ENCODE results near the gene LRRC26.
A peak's percentile ranks its signal among the peaks of the same experiment; 100 is the strongest.
"Not testable (repeated sequence)": the region's sequence is repeated elsewhere in the genome, so short reads cannot be mapped to it uniquely, and the experiment has no call there.

The LRRC26 gene

DNA sequence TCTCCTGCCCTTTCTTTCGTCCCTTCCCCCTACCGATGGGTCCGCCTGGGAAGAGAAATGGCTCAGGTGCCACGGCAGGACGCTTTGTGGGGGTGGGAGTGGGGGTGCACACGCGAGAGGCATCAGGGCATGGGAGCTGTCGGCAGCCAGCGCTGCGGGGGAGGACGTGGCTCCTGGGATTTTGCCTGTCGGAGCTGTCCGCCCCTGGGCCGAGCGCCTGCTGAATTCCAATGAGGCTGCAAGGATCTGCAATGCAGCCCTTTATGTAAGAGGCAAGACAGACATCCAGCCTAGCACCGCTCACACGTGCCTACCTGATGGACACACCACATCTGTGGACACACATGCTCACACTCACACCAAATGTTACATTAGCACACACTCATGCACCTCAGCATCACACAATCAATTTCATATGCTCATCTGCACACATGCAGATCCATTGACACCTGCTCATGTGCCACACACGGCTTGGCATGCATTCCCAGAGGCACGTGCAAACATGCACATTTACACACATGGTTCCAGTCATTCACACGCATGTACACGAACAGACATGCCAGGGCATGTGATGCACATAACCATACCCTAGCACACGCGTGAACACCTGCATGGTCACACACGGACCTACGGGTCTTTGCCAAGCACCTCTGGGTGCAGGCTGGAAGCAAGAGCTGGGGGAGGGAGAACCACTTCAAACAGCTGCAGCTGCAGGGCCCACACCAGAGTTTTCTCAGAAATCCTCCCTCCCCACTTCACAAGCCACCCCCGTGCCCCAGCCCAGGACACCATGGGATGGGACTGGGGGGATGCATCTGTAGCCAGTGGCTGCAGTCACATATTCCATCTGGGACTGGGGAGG, 29.5 kb downstream of the LRRC26 start:
- Histone ChIP-seq H3K27me3 (ENCODE audit: control insufficient read depth, insufficient read depth, low read length) (peaks cover 26% of the 10 kb centered on the region), H3K4me3 (ENCODE audit: low read length) (no peak overlapping the region), H3K9me3 (ENCODE audit: control insufficient read depth, insufficient read depth, low read length) (no peaks in the 10 kb centered on the region), H3K36me3 (ENCODE audit: control insufficient read depth, insufficient read depth, low read length) (no peaks in the 10 kb centered on the region), H3K27ac (ENCODE audit: low read length) (no peak overlapping the region), H3K4me1 (ENCODE audit: control insufficient read depth, insufficient read depth, low read length) (peaks cover 5% of the 10 kb centered on the region; the same call in 1 of the 2 replicates)
- WGBS (ENCODE audit: insufficient coverage, insufficient read length), result no CpG with 5 or more reads among the region's 26 CpGs
- DNase-seq (ENCODE audit: low read depth, low spot score), result no peak

DNA sequence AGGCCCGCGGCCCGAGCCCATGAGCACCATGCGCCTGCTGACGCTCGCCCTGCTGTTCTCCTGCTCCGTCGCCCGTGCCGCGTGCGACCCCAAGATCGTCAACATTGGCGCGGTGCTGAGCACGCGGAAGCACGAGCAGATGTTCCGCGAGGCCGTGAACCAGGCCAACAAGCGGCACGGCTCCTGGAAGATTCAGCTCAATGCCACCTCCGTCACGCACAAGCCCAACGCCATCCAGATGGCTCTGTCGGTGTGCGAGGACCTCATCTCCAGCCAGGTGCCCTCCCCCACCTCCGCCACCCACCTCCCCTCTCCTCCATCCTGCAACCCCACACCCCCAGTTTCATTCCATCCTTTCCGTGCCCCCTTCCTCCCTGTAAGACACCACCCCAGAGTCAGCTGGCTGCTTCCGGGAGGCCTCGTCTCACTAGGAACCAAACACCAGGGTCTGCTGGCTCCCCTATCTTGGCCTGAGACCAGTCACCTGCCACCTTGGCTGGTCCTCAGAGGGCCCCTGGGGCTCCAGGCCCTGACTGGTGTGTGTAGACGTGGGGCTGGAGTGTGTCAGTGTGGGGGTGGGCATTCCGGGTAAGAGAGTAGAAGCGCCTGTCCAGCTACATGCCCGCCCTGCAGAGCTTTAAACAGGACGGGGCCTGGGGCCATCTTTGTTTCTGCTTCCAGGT, 30.2 kb downstream of the LRRC26 start:
- H3K27me3 ChIP-seq (ENCODE audit: control insufficient read depth, insufficient read depth, low read length), result peaks cover 26% of the 10 kb centered on the region
- H3K9me3 ChIP-seq (ENCODE audit: control insufficient read depth, insufficient read depth, low read length), result no peaks in the 10 kb centered on the region
- no peaks in the 10 kb centered on the region for H3K36me3 ChIP-seq (ENCODE audit: control insufficient read depth, insufficient read depth, low read length)
- no peak overlapping the region for H3K4me3 ChIP-seq (ENCODE audit: low read length)
- no CpG with 5 or more reads among the region's 37 CpGs for WGBS (ENCODE audit: insufficient coverage, insufficient read length)
- DNase-seq (ENCODE audit: low read depth, low spot score), result no peak
- no peak overlapping the region for H3K27ac ChIP-seq (ENCODE audit: low read length)
- peaks cover 5% of the 10 kb centered on the region; the same call in 1 of the 2 replicates for H3K4me1 ChIP-seq (ENCODE audit: control insufficient read depth, insufficient read depth, low read length)

DNA sequence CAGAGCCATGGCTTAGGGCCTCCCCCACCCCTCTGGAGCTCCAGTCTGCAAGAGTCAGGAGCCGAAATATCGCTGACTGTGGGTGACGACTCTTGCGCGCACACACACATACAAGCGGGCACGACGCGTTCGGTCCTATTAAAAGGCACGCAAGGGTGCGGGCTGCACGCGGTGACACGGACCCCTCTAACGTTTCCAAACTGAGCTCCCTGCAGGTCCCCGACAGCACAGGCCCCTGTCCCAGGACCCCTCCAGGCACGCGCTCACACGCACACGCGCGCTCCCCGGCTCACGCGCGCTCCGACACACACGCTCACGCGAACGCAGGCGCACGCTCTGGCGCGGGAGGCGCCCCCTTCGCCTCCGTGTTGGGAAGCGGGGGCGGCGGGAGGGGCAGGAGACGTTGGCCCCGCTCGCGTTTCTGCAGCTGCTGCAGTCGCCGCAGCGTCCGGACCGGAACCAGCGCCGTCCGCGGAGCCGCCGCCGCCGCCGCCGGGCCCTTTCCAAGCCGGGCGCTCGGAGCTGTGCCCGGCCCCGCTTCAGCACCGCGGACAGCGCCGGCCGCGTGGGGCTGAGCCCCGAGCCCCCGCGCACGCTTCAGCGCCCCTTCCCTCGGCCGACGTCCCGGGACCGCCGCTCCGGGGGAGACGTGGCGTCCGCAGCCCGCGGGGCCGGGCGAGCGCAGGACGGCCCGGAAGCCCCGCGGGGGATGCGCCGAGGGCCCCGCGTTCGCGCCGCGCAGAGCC, 31.0 kb downstream of the LRRC26 start, which contains the start of gene GRIN1:
GRIN1 (plus strand) TSS at position 433 of the 746 bp plus-strand sequence. CDS start 333 bp downstream, outside the sequence.
- Histone ChIP-seq H3K9me3 (ENCODE audit: control insufficient read depth, insufficient read depth, low read length) (no peaks in the 10 kb centered on the region), H3K4me3 (ENCODE audit: low read length) (peak within 1 kb of the TSS; percentile 4; the same call in 1 of the 2 replicates), H3K4me1 (ENCODE audit: control insufficient read depth, insufficient read depth, low read length) (peaks cover 5% of the 10 kb centered on the region; the same call in 1 of the 2 replicates), H3K36me3 (ENCODE audit: control insufficient read depth, insufficient read depth, low read length) (no peaks in the 10 kb centered on the region), H3K27ac (ENCODE audit: low read length) (no peak within 1 kb of the TSS), H3K27me3 (ENCODE audit: control insufficient read depth, insufficient read depth, low read length) (peaks cover 26% of the 10 kb centered on the region)
- no CpG with 5 or more reads among the region's 104 CpGs for WGBS (ENCODE audit: insufficient coverage, insufficient read length)
- no peak for DNase-seq (ENCODE audit: low read depth, low spot score)

DNA sequence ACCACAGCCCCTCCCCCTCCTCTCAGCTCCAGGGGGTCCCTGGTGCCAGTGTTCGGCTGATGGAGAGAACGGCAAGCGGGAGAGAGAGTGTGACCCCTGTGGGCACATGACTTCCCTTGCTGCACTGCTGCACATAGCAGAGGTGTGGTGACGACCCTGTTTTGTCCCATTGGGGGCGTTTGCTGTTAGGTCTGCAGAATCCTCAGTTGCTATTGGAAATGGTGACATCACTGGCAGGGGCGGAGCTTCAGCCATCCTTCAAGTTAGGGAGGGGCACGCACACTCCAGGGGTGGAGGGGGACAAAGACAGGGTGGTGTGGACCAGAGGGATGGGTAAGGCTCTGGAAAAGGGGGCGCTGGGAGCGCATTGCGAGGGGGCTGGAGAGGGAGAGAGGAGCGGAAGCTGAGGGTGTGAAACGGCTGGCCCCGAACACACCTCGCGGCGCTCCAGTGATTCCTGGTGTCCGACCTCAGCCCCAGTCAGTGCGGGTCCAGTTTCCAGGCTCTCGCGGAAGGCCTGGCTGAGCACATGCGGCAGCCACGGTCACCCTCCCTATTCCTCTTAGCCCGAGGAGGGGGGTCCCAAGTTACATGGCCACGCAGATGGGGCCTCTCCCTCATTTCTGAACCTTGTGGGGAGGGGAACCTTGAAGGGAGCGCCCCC, 31.7 kb downstream of the LRRC26 start:
- no peak for DNase-seq (ENCODE audit: low read depth, low spot score)
- no CpG with 5 or more reads among the region's 25 CpGs for WGBS (ENCODE audit: insufficient coverage, insufficient read length)
- H3K27me3 ChIP-seq (ENCODE audit: control insufficient read depth, insufficient read depth, low read length), result peaks cover 26% of the 10 kb centered on the region
- no peaks in the 10 kb centered on the region for H3K9me3 ChIP-seq (ENCODE audit: control insufficient read depth, insufficient read depth, low read length)
- H3K4me3 ChIP-seq (ENCODE audit: low read length), result no peak overlapping the region
- no peak overlapping the region for H3K27ac ChIP-seq (ENCODE audit: low read length)
- H3K4me1 ChIP-seq (ENCODE audit: control insufficient read depth, insufficient read depth, low read length), result peaks cover 5% of the 10 kb centered on the region; the same call in 1 of the 2 replicates
- H3K36me3 ChIP-seq (ENCODE audit: control insufficient read depth, insufficient read depth, low read length), result no peaks in the 10 kb centered on the region

DNA sequence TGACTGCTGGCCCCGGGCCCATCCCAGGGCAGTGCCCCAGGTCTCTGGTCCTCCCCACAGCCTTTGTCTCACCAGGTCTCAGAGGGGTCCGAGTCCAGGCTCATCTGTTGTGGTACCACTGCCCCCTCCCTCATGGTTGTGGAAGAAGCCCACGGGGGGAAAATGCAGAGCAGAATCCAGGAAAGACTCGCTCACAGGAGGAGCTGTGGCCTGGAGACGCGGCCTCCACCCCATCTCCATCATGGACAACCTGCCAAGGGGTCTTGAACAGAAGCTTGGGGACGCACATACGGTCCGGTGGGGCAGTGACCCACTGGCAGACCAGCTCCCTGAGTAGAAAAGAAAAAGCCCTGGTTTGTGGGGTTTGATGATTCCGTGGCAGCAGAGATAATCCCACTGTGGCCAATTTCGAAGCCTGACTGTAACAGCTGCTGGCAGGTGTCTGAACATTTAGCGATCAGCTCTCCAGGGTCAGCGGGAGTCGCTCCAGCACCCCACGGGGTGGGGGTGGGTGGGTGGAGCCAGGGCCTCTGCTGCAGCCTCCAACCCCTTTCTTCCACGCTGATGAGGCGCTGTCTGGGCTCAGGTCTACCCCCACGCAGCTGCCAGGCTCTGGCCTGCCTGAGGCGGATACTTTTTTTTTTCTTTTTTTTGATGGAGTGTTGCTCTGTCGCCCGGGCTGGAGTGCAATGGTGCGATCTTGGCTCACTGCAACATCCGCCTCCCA, 32.8 kb downstream of the LRRC26 start:
- WGBS (ENCODE audit: insufficient coverage, insufficient read length), result no CpG with 5 or more reads among the region's 23 CpGs
- Histone ChIP-seq H3K9me3 (ENCODE audit: control insufficient read depth, insufficient read depth, low read length) (no peaks in the 10 kb centered on the region), H3K4me3 (ENCODE audit: low read length) (no peak overlapping the region), H3K4me1 (ENCODE audit: control insufficient read depth, insufficient read depth, low read length) (peaks cover 5% of the 10 kb centered on the region; the same call in 1 of the 2 replicates), H3K27ac (ENCODE audit: low read length) (no peak overlapping the region), H3K27me3 (ENCODE audit: control insufficient read depth, insufficient read depth, low read length) (peaks cover 26% of the 10 kb centered on the region), H3K36me3 (ENCODE audit: control insufficient read depth, insufficient read depth, low read length) (no peaks in the 10 kb centered on the region)
- no peak for DNase-seq (ENCODE audit: low read depth, low spot score)

DNA sequence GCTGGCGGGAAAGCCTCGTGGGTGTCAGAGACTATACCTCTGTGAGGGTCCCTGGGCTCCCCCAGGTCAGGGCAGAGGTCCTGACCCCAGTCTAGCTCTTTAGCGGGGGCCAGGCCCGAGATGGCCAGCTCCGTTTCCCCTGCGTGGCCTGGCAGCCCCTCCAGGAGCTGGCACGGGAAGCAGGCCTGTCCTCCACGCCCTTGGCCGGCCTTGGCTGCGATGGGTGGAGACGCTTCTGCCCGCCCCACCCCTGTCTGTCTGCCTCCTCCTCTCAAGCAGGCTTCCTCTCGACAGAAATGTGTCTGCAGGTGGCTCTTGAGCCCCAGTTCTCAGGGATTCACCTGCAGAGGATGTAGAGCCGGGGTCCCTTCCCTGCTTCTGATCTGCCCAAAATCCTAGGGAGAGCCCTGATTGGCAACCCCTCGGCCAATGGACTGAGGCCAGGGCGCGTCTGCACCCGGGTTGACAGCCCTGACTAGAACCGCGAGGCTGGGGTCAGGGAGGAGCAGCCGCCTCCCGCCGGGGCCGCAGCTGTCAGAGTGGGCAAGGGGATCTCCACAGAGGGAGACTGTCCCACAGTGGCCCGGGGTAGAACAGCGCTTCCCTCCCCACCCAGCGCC, 33.5 kb downstream of the LRRC26 start:
- H3K27me3 ChIP-seq (ENCODE audit: control insufficient read depth, insufficient read depth, low read length), result peaks cover 26% of the 10 kb centered on the region
- H3K4me3 ChIP-seq (ENCODE audit: low read length), result no peak overlapping the region
- no CpG with 5 or more reads among the region's 27 CpGs for WGBS (ENCODE audit: insufficient coverage, insufficient read length)

DNA sequence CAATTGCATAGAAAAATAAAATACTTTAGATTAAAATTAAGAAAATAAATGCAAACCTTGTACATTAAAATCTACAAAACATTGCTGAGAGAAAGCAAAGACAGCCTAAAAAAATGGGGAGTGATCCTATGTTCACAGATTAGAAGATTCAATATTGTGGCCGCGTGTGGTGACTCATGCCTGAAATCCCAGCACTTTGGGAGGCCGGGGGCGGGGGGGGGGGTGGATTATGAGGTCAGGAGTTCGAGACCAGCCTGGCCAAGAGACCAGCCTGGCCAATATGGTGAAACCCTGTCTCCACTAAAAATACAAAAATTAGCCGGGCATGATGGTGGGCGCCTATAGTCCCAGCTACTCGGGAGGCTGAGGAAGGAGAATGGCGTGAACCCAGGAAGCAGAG, 34.7 kb downstream of the LRRC26 start:
- not testable (repeated sequence) for H3K4me3 ChIP-seq (ENCODE audit: low read length); H3K36me3 ChIP-seq (ENCODE audit: control insufficient read depth, insufficient read depth, low read length); H3K4me1 ChIP-seq (ENCODE audit: control insufficient read depth, insufficient read depth, low read length); DNase-seq (ENCODE audit: low read depth, low spot score); H3K27ac ChIP-seq (ENCODE audit: low read length); H3K9me3 ChIP-seq (ENCODE audit: control insufficient read depth, insufficient read depth, low read length)
- WGBS (ENCODE audit: insufficient coverage, insufficient read length), result no CpG with 5 or more reads among the region's 9 CpGs
- H3K27me3 ChIP-seq (ENCODE audit: control insufficient read depth, insufficient read depth, low read length), result peaks cover 22% of the 10 kb centered on the region

More for the DNA sequence above, 33.5 kb downstream of the LRRC26 start:
- DNase-seq (ENCODE audit: low read depth, low spot score), result no peak
- Histone ChIP-seq H3K27ac (ENCODE audit: low read length) (no peak overlapping the region), H3K4me1 (ENCODE audit: control insufficient read depth, insufficient read depth, low read length) (peaks cover 5% of the 10 kb centered on the region; the same call in 1 of the 2 replicates), H3K9me3 (ENCODE audit: control insufficient read depth, insufficient read depth, low read length) (no peaks in the 10 kb centered on the region), H3K36me3 (ENCODE audit: control insufficient read depth, insufficient read depth, low read length) (no peaks in the 10 kb centered on the region)

DNA sequence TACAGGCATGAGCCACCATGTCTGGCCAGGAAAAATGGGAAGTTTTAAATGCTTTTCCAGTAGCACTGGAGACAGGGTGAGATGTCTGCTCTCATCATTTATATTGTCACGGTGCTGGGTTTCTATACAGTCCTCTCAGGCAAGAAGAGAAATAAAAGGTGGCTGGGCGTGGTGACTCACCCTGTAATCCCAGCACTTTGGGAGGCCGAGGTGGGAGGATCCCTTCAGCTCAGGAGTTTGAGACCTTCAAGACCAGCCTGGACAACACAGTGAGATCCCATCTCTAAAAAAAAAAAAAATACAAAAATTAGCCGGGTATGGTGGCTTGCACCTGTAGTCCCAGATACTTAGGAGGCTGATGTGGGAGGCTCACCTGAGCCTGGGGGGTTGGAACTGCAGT, 35.7 kb downstream of the LRRC26 start:
- WGBS (ENCODE audit: insufficient coverage, insufficient read length), result no CpG with 5 or more reads among the region's 4 CpGs
- no peak for DNase-seq (ENCODE audit: low read depth, low spot score)
- no peaks in the 10 kb centered on the region for H3K36me3 ChIP-seq (ENCODE audit: control insufficient read depth, insufficient read depth, low read length)
- no peaks in the 10 kb centered on the region for H3K9me3 ChIP-seq (ENCODE audit: control insufficient read depth, insufficient read depth, low read length)
- peaks cover 14% of the 10 kb centered on the region for H3K27me3 ChIP-seq (ENCODE audit: control insufficient read depth, insufficient read depth, low read length)
- H3K4me1 ChIP-seq (ENCODE audit: control insufficient read depth, insufficient read depth, low read length), result peaks cover 5% of the 10 kb centered on the region; the same call in 1 of the 2 replicates
- no peak overlapping the region for H3K4me3 ChIP-seq (ENCODE audit: low read length)
- no peak overlapping the region for H3K27ac ChIP-seq (ENCODE audit: low read length)

DNA sequence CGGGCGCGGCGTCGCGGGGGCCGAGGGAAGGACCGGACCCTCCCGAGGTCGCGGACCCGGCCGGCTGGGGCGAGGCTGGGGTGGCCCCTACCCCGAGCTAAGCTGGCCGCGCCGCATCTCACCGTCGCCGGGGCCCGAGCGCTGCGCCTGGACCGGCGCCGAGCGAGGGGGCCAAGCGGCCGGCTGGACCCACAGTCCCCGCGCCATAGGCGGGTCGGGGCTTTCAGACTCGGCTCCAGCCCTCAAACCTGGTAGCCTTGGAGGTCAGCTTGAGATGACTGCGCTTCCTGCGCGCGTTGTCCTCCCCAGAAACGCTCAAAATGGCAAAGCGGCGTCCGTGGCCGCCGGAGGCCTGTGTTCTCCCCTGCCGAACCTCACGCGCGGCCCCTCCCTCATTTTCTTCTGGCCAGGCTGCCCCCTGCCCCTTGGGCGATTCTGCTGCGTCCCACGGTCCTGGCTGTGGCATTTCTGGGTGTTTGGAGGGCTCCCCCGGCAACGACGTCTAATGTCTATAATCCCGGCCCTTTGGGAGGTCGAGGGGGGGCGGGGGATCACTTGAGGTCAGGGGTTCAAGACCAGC, 39.6 kb downstream of the LRRC26 start:
- Histone ChIP-seq H3K4me1 (ENCODE audit: control insufficient read depth, insufficient read depth, low read length) (peaks cover 2% of the 10 kb centered on the region), H3K27me3 (ENCODE audit: control insufficient read depth, insufficient read depth, low read length) (no peaks in the 10 kb centered on the region), H3K9me3 (ENCODE audit: control insufficient read depth, insufficient read depth, low read length) (no peaks in the 10 kb centered on the region), H3K36me3 (ENCODE audit: control insufficient read depth, insufficient read depth, low read length) (no peaks in the 10 kb centered on the region), H3K4me3 (ENCODE audit: low read length) (peak overlapping the region; percentile 68), H3K27ac (ENCODE audit: low read length) (no peak overlapping the region)
- no CpG with 5 or more reads among the region's 58 CpGs for WGBS (ENCODE audit: insufficient coverage, insufficient read length)
- no peak for DNase-seq (ENCODE audit: low read depth, low spot score)

Data from iPS DF 6.9 (cell line).